ENCODE measurements around the gene PPIP5K1.

The PPIP5K1 gene

GRCh38 chr15:43521419-43521818 lies 68.6 kb downstream of the PPIP5K1 start:
- DNase-seq (ENCODE audit: insufficient read length), result no peak
- TF ChIP-seq POLR2AphosphoS5 (IDR thresholded peaks at IDR 0.05; ENCODE audit: low read depth, low read length) (no peak), POLR2A (IDR thresholded peaks at IDR 0.05; ENCODE audit: low read depth, low read length) (no peak), TAF1 (IDR thresholded peaks at IDR 0.05; ENCODE audit: borderline replicate concordance, low read depth, low read length) (no peak)
- no peak for FAIRE-seq

DNA sequence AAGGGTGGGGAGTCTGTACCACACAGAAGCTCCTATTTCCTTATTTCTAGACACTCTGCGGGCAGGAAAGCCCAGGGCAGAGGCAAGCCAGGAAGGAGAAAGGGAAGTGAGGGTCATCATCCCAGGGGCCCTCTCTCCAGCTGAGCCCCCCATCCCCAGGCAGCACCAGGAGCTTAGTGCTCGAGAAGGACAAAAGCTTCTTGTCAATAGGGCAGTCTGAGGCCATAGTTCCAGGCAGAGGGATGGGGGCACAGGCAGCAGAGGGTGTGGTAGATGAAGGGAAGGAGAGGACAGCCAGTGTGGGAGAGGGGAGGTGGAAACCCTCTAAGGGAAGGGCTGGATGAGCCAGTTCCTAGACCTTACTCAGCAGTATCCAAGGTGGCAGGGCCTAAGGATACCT lies 69.9 kb downstream of the PPIP5K1 start:
- FAIRE-seq (no peak), DNase-seq (ENCODE audit: insufficient read length) (no peak)
- TF ChIP-seq POLR2A (IDR thresholded peaks at IDR 0.05; ENCODE audit: low read depth, low read length) (no peak), TAF1 (IDR thresholded peaks at IDR 0.05; ENCODE audit: borderline replicate concordance, low read depth, low read length) (no peak), POLR2AphosphoS5 (IDR thresholded peaks at IDR 0.05; ENCODE audit: low read depth, low read length) (no peak)

GRCh38 chr15:43519196-43519595 lies 70.8 kb downstream of the PPIP5K1 start:
- DNase-seq (ENCODE audit: insufficient read length) (no peak), FAIRE-seq (no peak)
- TF ChIP-seq POLR2A (IDR thresholded peaks at IDR 0.05; ENCODE audit: low read depth, low read length), result no peak
- no peak for TF ChIP-seq POLR2AphosphoS5 (IDR thresholded peaks at IDR 0.05; ENCODE audit: low read depth, low read length)
- TF ChIP-seq TAF1 (IDR thresholded peaks at IDR 0.05; ENCODE audit: borderline replicate concordance, low read depth, low read length), result no peak

- TF ChIP-seq POLR2A (IDR thresholded peaks at IDR 0.05; ENCODE audit: low read depth, low read length) (no peak), POLR2AphosphoS5 (IDR thresholded peaks at IDR 0.05; ENCODE audit: low read depth, low read length) (no peak), TAF1 (IDR thresholded peaks at IDR 0.05; ENCODE audit: borderline replicate concordance, low read depth, low read length) (no peak)
- DNase-seq (ENCODE audit: insufficient read length), result no peak
- FAIRE-seq, result no peak
Measured at GRCh38 chr15:43518197-43518761, 71.7 kb downstream of the PPIP5K1 start.

GRCh38 chr15:43517354-43518196 lies 72.4 kb downstream of the PPIP5K1 start, which contains the start of gene MAP1A:
Gene MAP1A, plus strand, starts transcription at chr15:43517608. Its CDS starts 3,866 bp downstream, at chr15:43521474.
- FAIRE-seq (no peak), DNase-seq (ENCODE audit: insufficient read length) (no peak)
- TF ChIP-seq POLR2AphosphoS5 (IDR thresholded peaks at IDR 0.05; ENCODE audit: low read depth, low read length) (no peak), POLR2A (IDR thresholded peaks at IDR 0.05; ENCODE audit: low read depth, low read length) (no peak), TAF1 (IDR thresholded peaks at IDR 0.05; ENCODE audit: borderline replicate concordance, low read depth, low read length) (no peak)

GRCh38 chr15:43516801-43517353 lies 73.1 kb downstream of the PPIP5K1 start:
- TF ChIP-seq POLR2AphosphoS5 (IDR thresholded peaks at IDR 0.05; ENCODE audit: low read depth, low read length) (no peak), POLR2A (IDR thresholded peaks at IDR 0.05; ENCODE audit: low read depth, low read length) (no peak), TAF1 (IDR thresholded peaks at IDR 0.05; ENCODE audit: borderline replicate concordance, low read depth, low read length) (no peak)
- no peak for DNase-seq (ENCODE audit: insufficient read length)
- FAIRE-seq, result no peak

DNA sequence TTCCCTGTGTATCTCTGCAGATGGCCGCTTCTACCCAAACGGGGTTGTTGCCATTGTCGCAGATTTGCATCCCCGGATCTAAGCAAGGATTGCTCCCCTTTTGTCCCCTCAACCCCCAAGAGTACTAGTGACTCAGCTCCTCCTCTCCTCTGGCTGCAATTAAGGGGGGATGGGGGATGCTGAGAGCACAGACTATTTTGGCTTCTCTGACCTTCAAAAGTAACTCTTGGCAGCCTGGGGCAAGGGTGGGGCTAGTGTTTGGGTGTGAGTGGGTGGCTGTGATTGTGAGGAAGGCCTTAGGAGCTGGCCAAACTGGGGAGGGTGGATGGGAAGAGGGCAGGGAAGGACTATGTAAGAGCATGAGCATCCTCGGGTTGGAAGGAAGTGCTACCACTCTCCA lies 73.8 kb downstream of the PPIP5K1 start:
- DNase-seq (ENCODE audit: insufficient read length), result no peak
- FAIRE-seq, result no peak
- TF ChIP-seq POLR2A (IDR thresholded peaks at IDR 0.05; ENCODE audit: low read depth, low read length) (no peak), POLR2AphosphoS5 (IDR thresholded peaks at IDR 0.05; ENCODE audit: low read depth, low read length) (no peak), TAF1 (IDR thresholded peaks at IDR 0.05; ENCODE audit: borderline replicate concordance, low read depth, low read length) (no peak)

DNA sequence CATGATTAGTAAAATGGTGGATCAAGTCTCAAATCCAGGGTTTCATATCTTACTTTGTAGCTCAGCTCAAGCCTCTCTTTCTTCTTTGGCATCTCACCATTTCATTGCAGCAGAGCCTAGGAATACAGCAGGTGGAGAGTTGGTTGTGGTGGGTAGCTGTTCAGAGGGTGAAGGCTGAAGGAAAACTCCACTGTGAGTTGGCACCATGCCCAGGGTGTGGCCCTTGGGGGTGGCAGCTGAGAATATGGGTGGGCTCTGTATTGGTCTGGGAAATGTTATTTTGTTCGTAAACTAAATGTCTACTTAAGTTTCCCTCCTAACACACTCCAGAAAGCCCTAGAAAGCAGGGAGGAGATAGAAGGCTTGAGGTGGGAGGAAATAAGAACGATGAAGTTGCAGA lies 74.3 kb downstream of the PPIP5K1 start:
- DNase-seq (ENCODE audit: insufficient read length) (no peak), FAIRE-seq (no peak)
- no peak for TF ChIP-seq POLR2AphosphoS5 (IDR thresholded peaks at IDR 0.05; ENCODE audit: low read depth, low read length)
- no peak for TF ChIP-seq TAF1 (IDR thresholded peaks at IDR 0.05; ENCODE audit: borderline replicate concordance, low read depth, low read length)
- TF ChIP-seq POLR2A (IDR thresholded peaks at IDR 0.05; ENCODE audit: low read depth, low read length), result no peak

DNA sequence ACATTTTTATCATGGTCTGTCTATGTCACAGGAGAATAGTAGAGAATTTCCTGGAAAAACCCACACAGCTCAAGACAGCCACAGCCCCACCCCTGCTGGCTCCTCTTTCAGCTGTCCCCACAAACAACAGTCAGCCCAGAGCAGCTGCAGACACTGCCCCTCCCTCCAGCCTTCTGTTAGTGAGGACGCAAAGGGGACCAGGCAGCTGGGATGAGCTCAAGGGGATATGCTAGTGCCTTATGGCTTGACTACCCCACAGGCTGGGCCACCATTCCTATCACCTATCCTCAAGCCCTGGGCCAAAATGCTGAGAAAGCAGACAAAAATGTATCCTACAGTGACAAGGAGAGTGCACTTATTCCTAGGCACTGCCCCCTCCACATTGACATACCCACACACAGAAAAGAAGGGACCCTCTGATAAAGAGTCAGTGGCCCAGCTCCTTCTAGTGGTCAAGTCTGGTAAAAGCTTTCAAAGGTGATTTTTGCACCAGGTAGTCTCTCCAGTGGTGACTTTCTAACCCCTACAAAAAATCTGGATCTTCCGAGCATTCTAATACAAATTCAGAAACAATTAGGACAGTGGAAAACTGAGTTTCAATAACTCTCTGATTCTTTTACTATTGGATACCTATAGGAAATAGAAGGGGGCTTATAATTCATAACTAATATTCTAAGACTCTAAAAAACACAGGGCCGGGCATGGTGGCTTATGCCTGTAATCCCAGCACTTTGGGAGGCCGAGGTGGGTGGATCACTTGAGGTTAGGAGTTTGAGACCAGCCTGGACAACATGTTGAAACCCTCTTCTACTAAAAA lies 75.6 kb downstream of the PPIP5K1 start:
- DNase-seq (ENCODE audit: insufficient read length) (no peak), FAIRE-seq (peak; percentile 36)
- TF ChIP-seq POLR2AphosphoS5 (IDR thresholded peaks at IDR 0.05; ENCODE audit: low read depth, low read length), result no peak
- no peak for TF ChIP-seq POLR2A (IDR thresholded peaks at IDR 0.05; ENCODE audit: low read depth, low read length)
- no peak for TF ChIP-seq TAF1 (IDR thresholded peaks at IDR 0.05; ENCODE audit: borderline replicate concordance, low read depth, low read length)

DNA sequence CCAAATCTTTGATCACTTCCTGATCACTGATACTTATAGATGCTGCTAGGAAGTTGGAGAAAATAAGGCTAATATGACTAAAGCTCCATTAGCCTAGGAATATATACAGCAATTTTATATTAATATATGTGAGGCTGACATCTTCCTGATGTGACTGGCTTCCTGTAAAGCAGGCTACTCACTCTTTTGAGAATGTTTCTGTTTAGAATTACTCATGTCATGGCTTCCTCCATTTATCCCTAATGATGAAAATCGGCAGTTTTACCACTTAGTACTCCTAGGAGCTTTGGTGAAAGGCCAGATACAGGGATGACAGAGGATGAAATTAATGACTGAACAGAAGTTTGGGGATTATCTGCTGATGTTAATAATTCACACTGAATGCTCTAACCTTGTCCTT lies 76.5 kb downstream of the PPIP5K1 start:
- DNase-seq (ENCODE audit: insufficient read length) (no peak), FAIRE-seq (no peak)
- TF ChIP-seq POLR2A (IDR thresholded peaks at IDR 0.05; ENCODE audit: low read depth, low read length), result no peak
- TF ChIP-seq POLR2AphosphoS5 (IDR thresholded peaks at IDR 0.05; ENCODE audit: low read depth, low read length), result no peak
- TF ChIP-seq TAF1 (IDR thresholded peaks at IDR 0.05; ENCODE audit: borderline replicate concordance, low read depth, low read length), result no peak

Data from GM12892 (cell line).